Cerebellar cortex (tissue), 1 donor: Measurements from ENCODE around the gene STUB1.
A peak's percentile ranks its signal among the peaks of the same experiment; 100 is the strongest.

Experiments used
- DNase-seq: peaks from one replicate; pipeline ENCODE4 v3.0.0-alpha.2; 2015; ENCODE audit warnings: low spot score

The STUB1 gene

DNA sequence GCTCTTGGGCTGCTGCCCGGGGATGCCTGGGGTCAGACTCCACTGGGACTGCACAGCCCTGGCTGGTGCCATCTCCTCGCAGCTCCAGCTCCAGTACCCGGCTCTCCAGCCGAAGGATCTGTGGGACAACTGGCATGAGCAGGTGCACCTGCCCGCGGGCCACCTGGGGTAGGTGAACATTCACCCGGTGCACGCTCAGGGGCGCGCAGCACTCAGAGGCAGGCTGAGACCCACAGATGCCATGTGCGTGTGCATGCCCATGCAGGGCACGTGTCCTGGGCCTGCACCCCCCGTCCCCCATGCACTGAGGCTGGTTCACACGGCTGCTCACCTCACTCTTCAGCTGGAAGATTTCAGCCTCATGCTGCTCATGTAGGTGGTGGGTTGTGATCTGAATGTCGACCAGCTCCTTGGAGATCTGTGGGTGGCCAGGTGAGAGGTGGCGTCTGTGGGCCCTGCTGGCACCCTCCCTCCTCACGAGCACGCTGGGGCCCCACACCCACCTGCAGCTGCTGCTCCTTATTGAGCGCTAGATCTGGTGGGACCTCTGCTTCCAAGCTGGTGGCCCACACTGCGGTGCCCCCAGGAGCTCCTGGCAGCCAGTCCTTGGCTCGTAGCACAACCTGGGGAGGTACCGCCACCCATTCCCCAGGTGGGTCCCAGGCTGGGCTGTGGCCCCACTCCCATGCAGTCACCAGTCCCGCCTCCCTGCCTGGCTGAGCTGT lies 45.4 kb downstream of the STUB1 start:
- DNase-seq = no peak

GRCh38 chr16:726188-726437 lies 45.9 kb downstream of the STUB1 start:
- peak; percentile 56 for DNase-seq

DNA sequence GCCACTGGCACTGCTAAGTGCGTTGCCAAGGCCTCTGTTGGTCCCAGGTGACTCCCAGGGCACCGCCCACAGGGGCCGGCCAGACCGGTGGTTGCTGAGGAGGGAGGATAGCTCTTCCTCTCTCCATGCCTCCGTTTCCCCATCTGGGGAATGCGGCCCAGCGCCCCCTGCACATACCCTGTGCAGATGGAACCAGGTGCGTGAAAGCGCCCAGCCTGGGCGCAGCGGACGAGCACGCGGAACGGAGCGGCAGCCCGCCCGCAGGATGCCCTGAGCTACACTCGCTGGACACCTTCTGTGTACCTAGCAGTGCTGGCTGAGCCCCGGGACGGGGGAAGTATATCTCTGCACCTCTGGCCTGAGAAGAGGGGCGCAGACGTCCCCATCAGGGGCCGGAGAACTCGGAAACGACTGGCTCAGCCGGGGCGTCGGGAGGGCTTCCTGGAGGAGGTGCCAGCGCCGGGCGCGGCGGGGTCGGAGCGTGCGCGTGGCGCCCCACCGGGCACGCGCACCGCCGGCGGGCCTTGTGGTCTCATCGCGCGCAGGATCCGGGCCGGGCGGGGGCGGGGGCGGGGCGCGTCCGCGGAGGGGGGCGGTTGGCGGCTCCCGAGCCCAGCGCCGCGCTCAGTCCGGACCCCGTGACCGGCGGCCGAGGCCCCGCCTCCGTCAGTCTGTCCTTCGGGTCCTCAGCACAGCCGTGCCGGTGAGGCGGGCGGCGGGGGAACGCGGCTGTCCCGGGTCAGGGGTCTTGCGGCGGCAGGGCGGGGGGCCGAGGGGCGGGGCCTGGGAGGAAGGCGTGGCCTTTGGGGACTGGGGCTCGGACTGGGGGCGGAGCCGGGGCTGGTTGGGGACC lies 46.5 kb downstream of the STUB1 start, which contains the start of the genes CCDC78 and HAGHL:
Gene CCDC78, minus strand, starts transcription at position 6 of the 853 bp plus-strand sequence. CDS start 76 bp downstream, outside the sequence.
Gene HAGHL, plus strand, starts transcription at position 669 of the 853 bp plus-strand sequence. CDS start 404 bp downstream, outside the sequence.
- peak; percentile 60 for DNase-seq

DNA sequence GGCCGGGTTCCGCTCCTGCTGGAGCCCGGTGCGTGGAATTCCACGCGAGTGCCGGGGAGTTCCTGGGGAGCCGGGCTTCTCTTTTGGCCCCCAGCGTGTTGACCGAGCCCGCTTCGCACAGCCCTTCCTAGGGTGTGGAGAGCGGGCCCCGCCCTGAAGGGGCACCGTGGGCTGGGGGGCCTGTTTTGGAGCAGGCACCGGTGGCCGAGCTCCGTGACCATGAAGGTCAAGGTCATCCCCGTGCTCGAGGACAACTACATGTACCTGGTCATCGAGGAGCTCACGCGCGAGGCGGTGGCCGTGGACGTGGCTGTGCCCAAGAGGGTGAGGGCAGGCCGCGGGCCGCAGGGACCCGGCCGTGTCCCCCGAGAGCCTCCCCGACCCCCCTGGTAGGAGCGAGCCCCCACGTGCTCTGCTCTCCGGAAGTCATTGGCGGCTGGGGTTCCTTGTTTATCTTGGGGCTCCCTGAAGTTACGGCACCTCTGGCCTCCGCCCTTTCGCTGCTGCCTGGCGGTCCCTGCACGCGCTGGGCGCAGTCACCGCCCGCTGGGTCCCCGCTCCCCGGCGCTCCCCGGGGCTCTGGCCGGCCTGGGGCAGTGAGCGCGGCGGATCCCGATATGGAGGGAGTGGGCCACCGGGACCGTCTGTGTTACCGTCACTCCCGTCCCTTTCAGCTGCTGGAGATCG lies 47.2 kb downstream of the STUB1 start:
- no peak for DNase-seq

DNA sequence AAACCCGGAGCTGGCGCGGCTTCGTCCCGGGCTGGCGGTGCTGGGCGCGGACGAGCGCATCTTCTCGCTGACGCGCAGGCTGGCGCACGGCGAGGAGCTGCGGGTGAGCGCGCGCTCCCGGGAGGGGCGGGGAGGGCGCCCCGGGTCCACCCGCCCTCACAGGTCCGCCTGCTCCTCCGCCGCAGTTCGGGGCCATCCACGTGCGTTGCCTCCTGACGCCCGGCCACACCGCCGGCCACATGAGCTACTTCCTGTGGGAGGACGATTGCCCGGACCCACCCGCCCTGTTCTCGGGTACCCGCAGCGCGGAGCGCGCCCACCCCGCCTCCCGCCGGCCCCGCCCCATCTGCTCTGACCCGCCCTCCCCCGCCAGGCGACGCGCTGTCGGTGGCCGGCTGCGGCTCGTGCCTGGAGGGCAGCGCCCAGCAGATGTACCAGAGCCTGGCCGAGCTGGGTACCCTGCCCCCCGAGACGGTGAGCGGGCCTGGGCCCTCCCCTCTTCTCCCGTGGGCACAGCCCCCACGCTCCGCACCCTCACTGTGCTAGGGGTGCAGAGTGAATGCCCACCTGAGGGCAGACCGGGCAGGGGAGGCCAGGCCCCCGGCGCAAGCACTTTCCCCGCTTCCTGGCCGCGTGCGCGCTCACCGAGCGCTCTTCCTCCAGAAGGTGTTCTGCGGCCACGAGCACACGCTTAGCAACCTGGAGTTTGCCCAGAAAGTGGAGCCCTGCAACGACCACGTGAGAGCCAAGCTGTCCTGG lies 48.1 kb downstream of the STUB1 start:
- peak; percentile 75 for DNase-seq

DNA sequence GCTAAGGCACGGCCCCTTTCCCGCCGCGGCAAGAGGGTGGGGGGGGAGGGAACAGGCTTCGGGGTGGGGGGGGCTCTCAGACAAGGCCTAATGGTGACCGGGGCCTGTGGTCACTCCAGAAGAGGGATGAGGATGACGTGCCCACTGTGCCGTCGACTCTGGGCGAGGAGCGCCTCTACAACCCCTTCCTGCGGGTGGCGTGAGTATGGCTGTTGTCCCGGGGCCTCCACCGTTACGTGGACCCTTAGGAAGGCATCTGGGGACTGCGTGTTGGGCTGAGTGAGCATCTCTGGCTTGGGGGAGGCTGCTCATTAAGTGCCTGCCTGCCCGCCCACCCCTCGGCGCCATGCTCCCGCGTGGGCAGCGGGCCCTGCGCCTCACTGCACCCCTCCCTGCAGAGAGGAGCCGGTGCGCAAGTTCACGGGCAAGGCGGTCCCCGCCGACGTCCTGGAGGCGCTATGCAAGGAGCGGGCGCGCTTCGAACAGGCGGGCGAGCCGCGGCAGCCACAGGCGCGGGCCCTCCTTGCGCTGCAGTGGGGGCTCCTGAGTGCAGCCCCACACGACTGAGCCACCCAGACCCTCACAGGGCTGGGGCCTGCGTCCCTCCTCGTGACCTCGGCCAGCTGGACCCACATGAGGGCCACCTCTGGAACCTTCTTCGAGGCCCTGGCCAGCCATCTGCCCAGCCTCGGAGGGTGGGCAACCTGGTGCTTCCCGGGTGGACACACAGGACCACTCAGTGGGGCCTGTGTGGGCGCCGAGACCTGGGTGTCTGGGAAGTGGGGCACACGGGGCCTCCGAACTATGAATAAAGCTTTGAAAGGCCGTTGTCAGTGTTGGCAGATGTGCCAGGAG lies 48.9 kb downstream of the STUB1 start:
- DNase-seq = no peak

GRCh38 chr16:729768-730665 lies 49.8 kb downstream of the STUB1 start:
- DNase-seq = no peak

DNA sequence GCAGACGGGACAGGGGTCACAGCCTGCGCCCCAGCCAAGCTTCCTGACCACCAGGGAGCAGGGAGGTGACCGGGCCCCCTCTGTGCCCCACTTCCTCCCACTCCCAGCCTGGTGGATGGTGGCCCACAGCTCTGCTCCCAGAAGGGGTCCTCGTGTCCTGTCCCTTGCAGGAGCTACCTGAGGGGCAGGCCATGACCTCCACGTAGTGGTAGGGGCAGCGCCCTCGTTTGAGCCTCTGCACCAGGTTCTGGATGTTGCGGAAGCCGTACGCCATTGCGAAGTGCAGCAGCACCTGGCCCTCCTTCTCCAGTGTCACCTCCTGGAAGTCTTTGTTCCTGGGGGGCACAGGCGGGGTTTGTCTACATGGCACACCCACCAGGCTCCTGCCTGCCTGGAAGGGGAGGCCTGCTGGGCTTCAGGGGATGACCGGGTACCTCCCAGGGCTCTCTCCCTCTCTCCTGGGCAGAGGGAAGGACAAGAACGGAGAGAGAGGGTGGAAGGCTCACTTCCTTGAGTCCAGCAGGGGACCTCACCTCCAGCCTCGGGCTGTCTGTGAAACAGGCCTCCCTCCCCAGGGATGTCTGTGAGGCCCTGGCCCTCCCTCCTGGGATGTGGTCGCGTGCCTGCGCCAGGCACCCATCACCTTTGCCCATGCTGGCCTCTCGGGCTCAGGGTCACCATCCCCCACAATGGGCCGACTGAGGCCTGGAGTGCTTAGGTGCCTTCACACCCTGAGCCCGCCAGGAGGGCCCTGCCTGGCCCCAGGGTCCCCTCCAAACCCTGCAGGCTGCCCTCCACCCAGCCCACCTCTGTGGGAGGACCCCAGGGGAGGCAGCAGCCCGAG lies 50.7 kb downstream of the STUB1 start:
- no peak for DNase-seq

DNA sequence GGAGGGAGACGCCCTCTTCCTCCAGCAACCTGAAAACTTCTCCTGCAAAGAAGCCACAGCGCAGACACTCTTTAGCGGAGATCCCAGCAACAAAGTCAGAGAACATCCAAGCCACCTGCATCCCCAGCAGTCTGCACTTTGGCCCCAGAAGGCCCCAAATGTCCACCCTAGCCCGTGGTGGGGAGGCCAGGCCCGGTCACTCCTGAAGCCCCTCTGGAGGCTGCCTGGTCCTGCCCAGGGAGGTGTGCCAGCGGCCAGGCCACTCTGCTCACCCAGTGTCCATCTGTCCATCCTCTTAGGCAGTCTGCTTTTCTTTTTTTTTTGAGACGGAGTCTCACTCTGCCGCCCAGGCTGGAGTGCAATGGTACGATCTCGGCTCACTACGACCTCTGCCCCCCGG lies 52.1 kb downstream of the STUB1 start:
- DNase-seq = no peak
